Effector memory CD8-positive, alpha-beta T cell (primary cell): ENCODE data around the gene SPSB3.
"Not testable (repeated sequence)": the region's sequence is repeated elsewhere in the genome, so short reads cannot be mapped to it uniquely, and the experiment has no call there.

ENCODE experiments used
- ATAC-seq: fragments of 150-1000 bp; cut with Tn5 transposase; replicated peaks from 2 replicates; pipeline ENCODE4 v1.10.0; 2021; ENCODE audit warnings: mild to moderate bottlenecking, moderate library complexity
- DNase-seq, 3 experiments: peaks; one replicate each; pipeline ENCODE4 v3.0.0; 2021
- H3K27ac Mint-ChIP-seq, 2 donors: one replicate each; pipeline ENCODE4 v1.8.0; 2022; ENCODE audit warnings: mild to moderate bottlenecking in 2 of 2, mixed read lengths in 2 of 2, moderate library complexity in 2 of 2
- H3K27me3 Mint-ChIP-seq, 2 donors: one replicate each; pipeline ENCODE4 v1.8.0; 2022; ENCODE audit warnings: mixed read lengths in 2 of 2
- H3K36me3 Mint-ChIP-seq: one replicate; pipeline ENCODE4 v1.8.0; 2022; ENCODE audit warnings: mild to moderate bottlenecking, moderate library complexity, mixed read lengths; ENCODE audit not compliant: insufficient read depth
- H3K4me1 Mint-ChIP-seq, 2 donors: one replicate each; pipeline ENCODE4 v1.8.0; 2022; ENCODE audit warnings: low read depth in 2 of 2, mixed read lengths in 2 of 2
- H3K4me3 Mint-ChIP-seq, 2 donors: one replicate each; pipeline ENCODE4 v1.8.0; 2022; ENCODE audit warnings: mild to moderate bottlenecking in 2 of 2, mixed read lengths in 2 of 2, moderate library complexity in 2 of 2
- H3K9me3 Mint-ChIP-seq, 2 donors: one replicate each; pipeline ENCODE4 v1.8.0; 2022; ENCODE audit warnings: mixed read lengths in 2 of 2

Gene SPSB3

DNA sequence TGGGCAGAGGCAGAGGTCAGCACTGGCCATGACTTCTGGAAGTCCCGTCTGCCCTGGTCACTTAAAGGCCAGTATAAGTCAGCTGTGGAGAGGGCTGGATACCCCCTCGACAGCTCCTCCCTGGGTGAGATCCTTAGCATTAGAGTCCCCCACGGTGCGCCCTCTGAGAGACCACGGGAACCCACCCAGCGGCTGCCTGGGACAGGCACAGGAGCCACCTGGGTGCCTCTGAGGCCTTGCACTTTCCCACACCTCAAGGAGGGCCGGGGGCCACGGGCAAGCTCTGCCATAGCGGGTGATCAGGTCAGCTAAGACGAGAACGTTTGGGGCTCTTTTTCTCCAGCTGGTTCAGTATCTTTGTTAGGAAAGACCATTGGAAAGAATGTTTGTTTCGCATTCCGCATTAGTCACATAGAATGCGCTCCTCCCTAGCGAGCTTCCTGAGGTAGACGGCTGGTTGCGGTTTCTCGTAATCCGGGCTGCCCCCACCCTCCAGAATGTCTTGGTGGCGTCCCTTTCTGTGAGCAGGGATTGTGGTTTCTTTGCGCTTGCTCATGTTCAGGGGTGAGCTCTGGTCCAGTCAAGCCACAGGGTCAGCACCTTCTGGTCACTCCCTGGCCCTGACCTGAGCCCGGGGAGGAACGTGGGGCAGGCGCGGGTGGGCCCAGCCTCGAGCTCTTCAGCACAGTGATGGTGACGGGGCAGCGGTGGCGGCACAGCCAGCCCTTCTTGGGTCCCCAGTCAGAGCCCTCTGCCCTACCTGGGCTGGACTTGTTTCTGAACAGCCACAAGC, 36.3 kb downstream of the SPSB3 start:
- DNase-seq: no peak
- Mint-ChIP-seq H3K27me3 (no peaks in the 10 kb centered on the region), H3K9me3 (no peaks in the 10 kb centered on the region), H3K27ac (no peak overlapping the region), H3K4me3 (no peak overlapping the region), H3K36me3 (peaks cover 42% of the 10 kb centered on the region), H3K4me1 (peaks cover 1 to 7% of the 10 kb centered on the region in 2 donors)
- no peak for ATAC-seq

DNA sequence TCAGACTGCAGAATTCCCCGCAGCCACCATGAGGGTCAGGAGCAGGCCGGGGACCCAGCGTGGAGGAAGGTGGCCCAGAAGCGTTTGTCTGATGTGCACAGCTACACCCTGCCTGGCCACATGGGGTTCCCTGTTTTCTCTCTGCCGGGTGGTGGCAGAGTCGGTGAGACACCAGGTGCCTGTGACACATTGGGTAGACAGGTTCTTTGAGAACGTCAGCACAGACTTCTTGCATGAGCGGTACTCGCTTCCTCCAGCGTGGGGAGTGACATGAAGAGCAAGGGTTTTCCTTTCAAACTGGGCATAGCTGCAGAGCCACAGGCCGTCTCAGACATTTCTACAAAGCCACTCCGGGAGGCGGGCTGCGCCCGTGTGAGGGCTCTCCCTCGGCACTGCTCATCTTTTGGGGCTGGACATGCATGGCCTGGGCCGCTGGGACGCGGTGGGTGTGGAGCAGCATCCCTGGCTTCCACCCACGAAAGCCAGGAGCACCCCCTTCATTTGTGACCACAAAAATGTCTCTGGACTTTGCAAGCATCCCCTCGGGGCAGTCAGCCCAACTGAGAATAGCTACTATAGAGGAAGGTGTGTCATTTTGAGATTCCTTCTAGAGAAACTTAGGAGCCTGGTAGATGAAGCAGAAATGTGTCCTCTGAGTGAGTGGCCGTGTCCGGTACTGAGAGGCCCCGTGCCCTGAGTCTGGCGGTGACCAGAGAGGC, 37.0 kb downstream of the SPSB3 start:
- Mint-ChIP-seq H3K4me3 (no peak overlapping the region), H3K4me1 (peaks cover 1 to 7% of the 10 kb centered on the region in 2 donors), H3K36me3 (peaks cover 40% of the 10 kb centered on the region), H3K27ac (peak overlapping the region in 1 of 2 donors; percentile 51), H3K9me3 (no peaks in the 10 kb centered on the region), H3K27me3 (no peaks in the 10 kb centered on the region)
- ATAC-seq (no peak), DNase-seq (no peak)

DNA sequence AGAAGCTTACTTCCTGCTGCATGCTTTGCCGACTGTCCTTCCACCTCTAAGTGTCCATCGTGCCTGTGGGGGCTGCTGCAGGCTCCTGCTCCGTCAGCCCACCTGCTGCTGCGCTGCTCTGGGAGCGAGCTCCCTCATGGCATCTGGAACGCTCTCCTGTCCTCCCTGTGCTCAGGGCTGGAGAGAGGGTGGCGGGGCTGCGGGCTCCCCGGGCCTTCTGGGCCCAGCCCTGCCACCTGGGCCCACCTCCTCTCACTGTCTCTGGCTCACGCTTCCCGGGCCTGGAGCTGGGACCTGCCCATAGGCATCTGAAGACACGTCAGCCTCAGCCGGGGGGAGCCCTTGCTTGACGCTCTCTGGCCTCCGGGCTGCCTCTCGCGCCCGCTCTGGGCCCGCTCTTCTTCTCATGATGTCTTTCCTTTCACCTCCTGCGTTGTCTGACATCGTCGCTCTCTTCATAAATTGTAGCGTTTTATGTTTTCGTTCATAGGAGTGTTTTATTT, 38.0 kb downstream of the SPSB3 start:
- H3K4me1 Mint-ChIP-seq: peaks cover 1 to 7% of the 10 kb centered on the region in 2 donors
- no peak for DNase-seq
- ATAC-seq: no peak
- peaks cover 36% of the 10 kb centered on the region for H3K36me3 Mint-ChIP-seq
- H3K27me3 Mint-ChIP-seq: no peaks in the 10 kb centered on the region
- H3K4me3 Mint-ChIP-seq: no peak overlapping the region
- H3K9me3 Mint-ChIP-seq: no peaks in the 10 kb centered on the region
- peak overlapping the region in 1 of 2 donors; percentile 51 for H3K27ac Mint-ChIP-seq

DNA sequence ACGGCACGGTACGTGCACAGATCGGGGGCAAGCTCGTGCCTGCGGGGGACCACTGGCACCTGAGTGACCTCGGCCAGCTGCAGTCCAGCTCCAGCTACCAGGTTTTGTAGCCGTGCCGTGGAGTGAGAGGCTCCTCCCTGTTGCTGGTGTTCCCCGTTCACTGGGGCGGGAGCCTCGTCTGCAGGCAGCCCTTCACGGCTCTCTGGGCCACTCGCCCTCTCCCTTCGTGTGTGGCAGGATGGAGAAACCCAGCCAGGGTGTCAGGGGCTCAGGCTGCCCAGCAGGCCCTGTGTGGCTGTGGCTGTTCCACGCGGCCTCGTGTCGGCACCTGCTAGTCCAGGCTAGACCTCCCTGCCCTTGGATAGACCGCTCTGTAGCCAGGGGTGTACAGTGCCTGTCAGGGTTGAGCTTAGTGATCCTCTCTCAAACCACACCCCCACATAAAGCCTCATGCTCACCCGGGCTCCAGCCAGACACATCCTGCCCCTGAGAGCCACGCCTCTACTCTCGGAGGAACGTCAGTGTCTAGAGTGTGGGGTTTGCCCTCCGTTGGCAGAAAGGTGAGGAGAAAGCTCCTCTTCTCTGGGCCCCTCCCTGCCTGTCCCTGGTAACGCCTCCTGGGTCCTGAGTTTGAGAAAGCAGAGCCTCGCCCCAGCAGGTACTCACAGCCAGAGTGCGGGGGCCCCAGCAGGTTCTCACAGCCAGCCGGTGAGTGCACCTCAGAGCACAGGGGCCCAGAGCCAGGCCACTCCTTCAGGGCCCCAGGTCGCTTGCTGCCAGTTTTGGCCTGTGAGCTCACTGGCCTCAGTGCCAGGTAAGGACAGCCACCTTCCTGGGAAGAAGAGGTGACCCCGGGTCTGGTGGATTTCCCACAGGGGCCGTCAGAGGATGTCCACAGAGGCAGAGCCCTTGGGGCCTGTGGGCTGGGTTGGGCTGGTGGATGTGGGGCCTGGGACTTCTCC, 38.7 kb downstream of the SPSB3 start:
- Mint-ChIP-seq H3K27ac (no peak overlapping the region), H3K27me3 (no peaks in the 10 kb centered on the region), H3K4me1 (peaks cover 1 to 7% of the 10 kb centered on the region in 2 donors), H3K9me3 (no peaks in the 10 kb centered on the region), H3K4me3 (no peak overlapping the region), H3K36me3 (peaks cover 36% of the 10 kb centered on the region)
- no peak for ATAC-seq
- no peak for DNase-seq

DNA sequence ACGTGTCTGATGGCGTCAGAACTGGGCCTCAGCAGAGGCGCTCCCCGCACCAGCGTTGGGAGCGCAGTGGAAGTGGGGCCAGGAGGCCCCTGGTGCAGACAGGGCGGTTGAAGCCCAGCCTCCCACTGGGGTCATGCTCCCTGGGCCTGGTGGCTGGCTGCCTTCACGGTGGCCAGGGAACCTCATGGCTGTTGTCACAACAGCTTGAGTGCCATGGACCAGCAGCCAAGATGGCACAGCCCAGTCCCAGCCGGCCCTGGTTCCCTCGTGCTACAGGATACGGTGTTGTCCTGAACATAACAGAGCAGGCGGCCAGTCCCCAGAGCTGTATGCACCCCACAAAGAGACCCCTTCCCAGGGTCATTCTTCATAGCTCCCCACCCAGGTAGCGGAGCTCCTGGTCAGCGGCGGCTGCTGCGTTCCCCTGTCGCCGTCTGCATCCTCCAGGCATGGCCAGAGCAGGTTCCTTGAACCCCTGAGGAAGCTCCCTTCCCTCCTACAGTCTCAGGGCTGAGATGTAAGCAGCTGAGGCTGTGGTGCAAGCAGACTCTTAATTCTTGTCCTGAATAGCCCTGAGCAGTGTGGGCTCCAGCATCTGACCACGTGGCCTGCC, 40.7 kb downstream of the SPSB3 start:
- Mint-ChIP-seq H3K4me1 (peaks cover 1 to 7% of the 10 kb centered on the region in 2 donors), H3K9me3 (no peaks in the 10 kb centered on the region), H3K27me3 (no peaks in the 10 kb centered on the region), H3K36me3 (peaks cover 26% of the 10 kb centered on the region), H3K27ac (peak overlapping the region in 1 of 2 donors; percentile 79), H3K4me3 (no peak overlapping the region)
- ATAC-seq (no peak), DNase-seq (no peak)

DNA sequence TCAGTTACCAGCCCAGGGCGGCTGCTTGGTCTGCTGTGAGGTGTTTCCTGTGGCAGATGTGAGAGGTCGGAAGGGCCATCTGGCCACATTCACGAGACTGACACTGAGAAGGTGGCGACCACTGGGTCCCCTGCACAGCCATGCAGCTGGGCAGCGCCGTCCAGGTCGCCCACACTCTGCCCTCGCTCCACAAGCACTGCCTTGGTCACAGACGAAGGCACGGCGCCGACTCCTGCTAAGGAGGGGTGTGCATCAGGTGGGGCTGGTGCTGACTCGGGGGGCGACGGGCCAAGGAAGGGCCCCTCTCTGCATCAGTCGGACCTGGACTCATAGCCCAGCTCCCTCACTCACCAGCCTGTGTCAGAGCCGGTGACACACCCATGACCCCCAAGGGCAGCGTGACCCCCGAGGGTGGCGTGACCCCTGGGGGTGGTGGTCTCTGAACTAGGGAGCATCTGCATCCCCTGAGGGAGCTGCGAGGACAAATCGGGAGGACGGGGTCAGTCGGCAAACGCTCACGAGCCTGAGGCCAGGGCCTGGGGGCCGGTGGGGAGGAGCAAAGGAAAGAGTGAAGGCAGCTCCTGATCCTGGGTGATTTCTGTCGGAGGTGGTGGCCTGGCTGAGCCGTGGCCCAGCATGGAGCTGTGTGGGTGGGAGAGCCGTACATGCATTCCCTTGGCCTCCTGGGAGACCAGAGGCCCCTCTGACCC, 41.4 kb downstream of the SPSB3 start:
- ATAC-seq (no peak), DNase-seq (no peak)
- Mint-ChIP-seq H3K27ac (no peak overlapping the region), H3K4me3 (peak overlapping the region in 1 of 2 donors; percentile 23), H3K27me3 (no peaks in the 10 kb centered on the region), H3K36me3 (peaks cover 26% of the 10 kb centered on the region), H3K9me3 (no peaks in the 10 kb centered on the region), H3K4me1 (peaks cover 1 to 7% of the 10 kb centered on the region in 2 donors)

DNA sequence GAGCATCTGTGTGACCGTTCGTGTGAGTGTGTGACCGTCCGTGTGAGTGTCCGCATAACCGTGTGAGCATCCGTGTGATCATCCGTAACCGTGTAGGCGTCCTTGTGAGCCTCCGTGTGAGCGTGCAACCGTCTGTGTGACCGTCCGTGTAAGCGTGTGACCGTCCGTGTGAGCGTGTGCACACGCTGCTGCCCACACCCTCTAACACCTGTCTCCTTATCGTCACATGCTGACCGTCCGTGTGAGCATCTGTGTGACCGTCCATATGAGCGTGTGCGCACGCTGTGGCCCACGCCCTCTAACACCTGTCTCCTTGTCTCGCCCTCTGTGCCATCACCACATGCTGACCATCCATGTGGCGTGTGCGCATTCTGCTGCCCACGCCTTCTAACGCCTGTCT, 42.1 kb downstream of the SPSB3 start:
- ATAC-seq (no peak), DNase-seq (no peak)
- Mint-ChIP-seq H3K27ac (no peak overlapping the region), H3K9me3 (no peaks in the 10 kb centered on the region), H3K27me3 (no peaks in the 10 kb centered on the region), H3K4me1 (peaks cover 1 to 7% of the 10 kb centered on the region in 2 donors), H3K36me3 (peaks cover 22% of the 10 kb centered on the region), H3K4me3 (no peak overlapping the region)

DNA sequence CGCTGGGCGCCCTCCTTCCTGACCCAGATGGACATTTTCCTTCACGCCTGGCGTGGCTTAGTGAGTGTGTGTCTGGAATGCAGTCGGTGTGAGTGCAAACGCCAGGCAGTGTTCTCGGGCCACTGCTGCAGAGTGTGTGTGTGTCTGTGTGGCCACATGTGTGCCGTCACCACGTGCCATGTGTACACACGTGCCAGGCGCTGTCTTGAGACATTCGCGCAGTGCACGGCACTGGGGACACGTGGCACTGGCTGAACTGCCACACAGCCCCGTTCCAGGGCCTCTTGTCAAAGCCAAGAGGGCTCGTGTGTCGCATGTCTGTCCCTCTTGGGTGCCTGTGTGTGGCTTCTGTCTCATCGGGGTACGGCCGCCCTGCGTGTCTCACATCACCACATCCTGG, 47.6 kb downstream of the SPSB3 start:
- no peaks in the 10 kb centered on the region for H3K27me3 Mint-ChIP-seq
- H3K4me1 Mint-ChIP-seq: no peaks in the 10 kb centered on the region
- peaks cover 33% of the 10 kb centered on the region for H3K36me3 Mint-ChIP-seq
- no peak overlapping the region for H3K27ac Mint-ChIP-seq
- no peaks in the 10 kb centered on the region for H3K9me3 Mint-ChIP-seq
- H3K4me3 Mint-ChIP-seq: no peak overlapping the region
- DNase-seq (no peak), ATAC-seq (no peak)

DNA sequence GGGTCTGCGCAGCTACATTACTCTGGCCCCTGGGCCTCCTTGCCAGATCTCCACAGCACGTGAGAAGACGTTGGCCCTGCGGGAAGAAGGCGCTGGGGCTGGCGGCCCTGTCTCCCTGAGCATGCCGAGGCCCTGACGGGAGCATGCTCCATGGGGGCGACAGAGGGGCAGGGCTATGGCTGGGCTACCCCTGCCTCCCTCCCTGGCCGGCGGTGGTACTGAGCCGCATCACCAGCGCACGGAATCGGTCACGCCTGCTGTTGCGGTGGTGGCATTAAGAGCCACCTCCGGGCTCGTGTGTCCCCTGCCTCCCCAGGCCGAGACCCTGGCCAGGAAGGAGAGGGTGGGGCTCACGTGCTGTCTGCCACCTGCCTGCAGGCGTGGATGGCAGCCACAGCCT, 48.2 kb downstream of the SPSB3 start:
- ATAC-seq (no peak), DNase-seq (no peak)
- Mint-ChIP-seq H3K27ac (no peak overlapping the region), H3K27me3 (no peaks in the 10 kb centered on the region), H3K36me3 (peaks cover 40% of the 10 kb centered on the region), H3K9me3 (no peaks in the 10 kb centered on the region), H3K4me1 (no peaks in the 10 kb centered on the region), H3K4me3 (no peak overlapping the region)

DNA sequence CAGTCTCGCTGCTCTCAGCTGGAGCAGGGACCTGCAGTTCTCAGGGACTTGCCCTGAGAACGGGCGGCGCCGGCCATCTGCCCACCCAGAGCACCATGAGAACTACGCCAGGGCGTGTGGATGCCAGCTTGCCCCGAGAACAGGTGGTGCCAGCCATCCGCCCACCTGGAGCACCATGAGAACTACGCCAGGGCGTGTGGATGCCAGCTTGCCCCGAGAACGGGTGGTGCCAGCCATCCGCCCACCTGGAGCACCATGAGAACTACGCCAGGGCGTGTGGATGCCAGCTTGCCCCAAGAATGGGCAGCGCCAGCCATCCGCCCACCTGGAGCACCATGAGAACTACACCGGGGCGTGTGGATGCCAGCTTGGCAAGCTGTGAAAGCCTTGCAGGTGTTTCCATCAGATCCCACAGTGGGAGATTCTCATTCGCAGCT, 49.8 kb downstream of the SPSB3 start:
- H3K36me3 Mint-ChIP-seq: peaks cover 48% of the 10 kb centered on the region
- H3K27me3 Mint-ChIP-seq, H3K9me3 Mint-ChIP-seq, H3K27ac Mint-ChIP-seq, DNase-seq, ATAC-seq, H3K4me3 Mint-ChIP-seq, H3K4me1 Mint-ChIP-seq: not testable (repeated sequence)

DNA sequence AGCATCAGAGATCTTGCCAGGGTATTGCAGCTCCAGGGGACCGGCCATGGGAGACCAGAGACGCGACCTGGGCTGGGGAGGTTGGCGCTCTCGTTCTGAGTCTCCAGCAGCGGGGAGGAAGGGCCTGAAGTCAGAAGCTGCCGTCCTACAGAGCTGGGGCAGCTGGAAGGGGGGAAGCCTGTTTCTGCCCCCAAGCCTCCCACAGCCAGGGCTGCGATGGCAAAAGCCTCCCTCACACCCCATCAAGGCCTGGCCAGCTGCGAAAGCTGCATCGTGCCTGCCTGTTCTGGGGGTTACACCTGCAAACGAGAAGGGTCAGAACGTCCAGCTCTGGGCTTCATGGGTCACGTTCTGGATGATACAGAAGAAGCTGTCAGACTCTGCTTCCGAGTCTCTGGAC, 50.3 kb downstream of the SPSB3 start:
- Mint-ChIP-seq H3K27me3 (no peaks in the 10 kb centered on the region), H3K4me3 (no peak overlapping the region), H3K4me1 (peaks cover 2 to 3% of the 10 kb centered on the region in 2 donors), H3K27ac (no peak overlapping the region), H3K9me3 (no peaks in the 10 kb centered on the region), H3K36me3 (peaks cover 53% of the 10 kb centered on the region)
- ATAC-seq: no peak
- DNase-seq: no peak

DNA sequence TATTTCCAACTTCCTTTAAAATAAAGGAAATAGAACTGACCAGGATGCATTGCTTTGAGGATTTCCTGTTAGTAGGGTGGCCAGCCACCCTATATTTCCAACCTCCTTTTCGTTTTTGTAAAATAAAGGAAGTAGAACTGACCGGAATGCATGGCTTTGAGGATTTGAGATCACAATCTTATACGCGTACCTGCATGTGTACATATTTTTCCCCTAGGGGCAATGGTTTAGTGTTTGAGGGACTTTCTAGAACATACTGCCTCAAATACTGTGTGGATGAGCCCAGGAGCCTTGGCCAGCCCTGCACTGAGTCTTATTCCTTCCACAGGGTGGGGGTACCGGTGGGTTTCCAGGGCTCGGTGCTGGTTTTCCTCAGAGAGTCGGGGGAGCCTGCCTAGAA, 50.8 kb downstream of the SPSB3 start:
- H3K27me3 Mint-ChIP-seq: no peaks in the 10 kb centered on the region
- H3K4me3 Mint-ChIP-seq: no peak overlapping the region
- DNase-seq: no peak
- no peak for ATAC-seq
- no peak overlapping the region for H3K27ac Mint-ChIP-seq
- H3K9me3 Mint-ChIP-seq: no peaks in the 10 kb centered on the region
- H3K36me3 Mint-ChIP-seq: peaks cover 57% of the 10 kb centered on the region
- H3K4me1 Mint-ChIP-seq: peaks cover 6% of the 10 kb centered on the region in 2 donors
